ENCODE measurements around the gene LTO1.

LTO1 gene

DNA sequence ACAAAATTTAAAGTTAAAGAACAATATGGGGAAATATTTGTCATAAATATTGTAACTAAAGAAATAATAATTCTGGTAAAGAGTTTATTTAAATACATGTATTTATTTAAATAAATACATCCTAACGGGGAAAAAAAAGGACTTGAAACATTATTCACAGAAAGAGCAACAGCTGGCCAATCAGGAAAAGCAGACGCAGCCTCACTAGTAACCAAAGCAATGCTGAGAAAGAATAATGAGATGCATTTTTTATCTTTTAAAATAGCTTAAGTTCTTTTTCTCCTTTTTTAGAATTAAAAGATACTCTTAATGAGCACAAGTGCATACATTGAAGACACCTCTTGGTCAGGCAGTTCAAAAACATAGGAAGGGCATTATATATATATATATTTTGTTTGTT lies 2.6 kb upstream of the LTO1 start:
- no peak for DNase-seq (ENCODE audit: low read depth)

DNA sequence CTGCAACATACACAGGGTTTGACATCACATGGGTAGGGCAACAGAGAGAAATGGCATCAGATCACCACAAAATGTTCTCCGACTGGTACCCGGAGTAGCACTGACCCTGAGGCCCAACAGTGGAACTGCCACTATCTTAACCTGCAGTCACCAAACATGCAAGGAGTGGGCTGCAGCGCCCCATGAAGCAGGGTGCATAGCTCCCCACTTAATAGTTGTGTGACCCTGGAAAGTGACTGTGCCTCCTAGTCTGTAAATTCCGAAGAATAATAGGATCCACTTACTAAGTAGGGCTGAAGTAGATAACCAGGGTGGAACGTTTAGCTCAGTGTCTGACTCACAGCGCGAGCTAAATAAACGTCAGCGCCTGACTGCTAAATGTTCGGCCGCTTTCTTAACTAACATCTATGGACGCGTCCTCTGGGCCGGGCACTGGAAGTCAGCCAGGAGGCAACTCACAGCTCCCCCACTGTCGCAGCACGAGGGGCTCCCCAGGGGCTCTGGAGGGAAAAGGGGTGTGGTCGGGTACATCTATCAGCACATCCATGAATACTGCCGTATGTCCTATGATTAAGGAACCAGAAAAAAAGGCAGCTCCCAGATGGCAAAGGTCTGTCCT lies 777 bp downstream of the LTO1 start:
- DNase-seq (ENCODE audit: low read depth) = no peak

DNA sequence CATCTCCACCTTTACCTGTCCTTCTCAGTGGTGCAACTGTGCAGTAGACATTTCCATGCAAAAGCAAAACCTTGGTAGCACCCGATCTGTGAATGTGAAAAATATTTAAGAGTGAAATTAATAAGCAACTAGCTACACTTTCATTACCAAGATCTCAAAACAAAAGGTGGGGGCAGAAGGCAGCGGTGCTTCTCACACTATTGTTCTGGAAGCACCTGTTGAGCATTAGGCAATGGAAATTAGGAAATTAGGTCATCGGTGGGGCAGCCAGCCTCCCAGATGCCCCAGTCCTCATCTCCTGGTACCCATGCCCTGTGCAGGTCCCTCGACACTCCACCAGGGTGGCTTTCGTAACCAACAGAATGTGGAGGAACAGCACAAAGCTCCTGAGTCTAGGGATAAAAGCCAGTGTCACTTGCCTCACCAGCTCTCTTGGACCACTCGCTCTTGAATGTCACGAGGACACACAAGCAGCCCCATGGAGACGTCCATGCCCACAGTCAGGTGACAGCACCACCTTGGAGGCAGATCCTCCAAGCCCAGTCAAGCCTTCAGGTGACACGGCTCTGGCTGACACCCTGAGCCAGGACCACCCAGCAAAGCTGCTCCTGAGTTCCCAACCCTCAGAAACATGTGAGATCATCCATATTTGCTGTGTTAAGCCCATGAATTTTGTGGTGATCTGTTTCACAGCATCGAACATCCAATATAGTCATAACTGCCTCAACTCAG lies 3.3 kb downstream of the LTO1 start:
- DNase-seq (ENCODE audit: low read depth) = no peak

DNA sequence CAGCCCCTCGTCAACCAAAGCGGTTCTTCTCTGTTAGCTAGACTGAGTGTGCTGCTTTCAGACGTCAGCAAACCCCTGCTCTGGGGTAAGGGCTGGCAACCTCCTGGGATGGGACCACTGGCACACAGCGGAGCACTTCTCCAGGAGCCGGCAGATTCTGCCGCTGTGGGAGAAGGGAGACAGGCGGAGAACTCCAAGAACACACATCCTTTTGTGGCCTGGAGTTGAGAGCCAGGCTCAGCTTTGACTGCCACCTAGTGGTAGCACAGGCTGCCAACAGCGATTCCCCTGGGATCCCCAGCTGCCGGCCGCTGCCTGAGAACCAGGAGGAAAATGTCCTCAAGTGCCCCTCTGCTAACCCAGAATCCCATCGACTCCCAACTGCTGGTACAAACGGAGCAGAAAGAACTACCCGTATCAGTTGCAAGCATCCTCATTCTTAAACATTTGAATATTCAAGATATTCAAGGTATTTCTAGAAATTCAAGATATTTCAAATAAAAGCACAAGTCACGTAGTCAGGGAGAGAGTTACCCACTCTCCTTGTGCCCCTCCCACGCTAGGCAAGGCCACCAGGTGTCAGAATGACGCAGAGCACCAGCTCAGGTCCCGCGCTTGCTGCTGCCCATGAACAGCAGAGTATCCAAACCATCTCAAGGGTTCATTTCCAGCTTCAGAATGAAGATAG lies 4.9 kb downstream of the LTO1 start:
- peak; percentile 48 for DNase-seq (ENCODE audit: low read depth)

DNA sequence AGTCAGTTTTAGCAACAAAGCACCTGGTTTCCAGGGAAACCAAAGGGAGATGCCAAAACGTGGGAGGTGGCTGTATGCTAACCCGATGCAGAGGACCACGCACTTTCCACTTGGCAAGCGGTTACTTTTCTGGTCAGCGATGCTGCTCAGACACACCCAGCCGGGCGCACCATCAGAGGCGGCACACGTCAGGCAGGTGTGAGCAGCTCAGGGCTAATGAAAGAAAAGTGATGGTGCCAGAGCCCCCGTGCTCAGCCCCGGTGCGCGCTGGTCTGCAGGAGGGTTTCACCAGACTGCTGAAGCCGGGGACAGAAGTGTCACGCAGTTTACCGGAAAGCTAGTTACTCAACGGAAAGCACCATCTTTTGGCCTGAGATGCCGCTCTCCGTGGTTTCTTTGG lies 5.7 kb downstream of the LTO1 start:
- DNase-seq (ENCODE audit: low read depth) = no peak

DNA sequence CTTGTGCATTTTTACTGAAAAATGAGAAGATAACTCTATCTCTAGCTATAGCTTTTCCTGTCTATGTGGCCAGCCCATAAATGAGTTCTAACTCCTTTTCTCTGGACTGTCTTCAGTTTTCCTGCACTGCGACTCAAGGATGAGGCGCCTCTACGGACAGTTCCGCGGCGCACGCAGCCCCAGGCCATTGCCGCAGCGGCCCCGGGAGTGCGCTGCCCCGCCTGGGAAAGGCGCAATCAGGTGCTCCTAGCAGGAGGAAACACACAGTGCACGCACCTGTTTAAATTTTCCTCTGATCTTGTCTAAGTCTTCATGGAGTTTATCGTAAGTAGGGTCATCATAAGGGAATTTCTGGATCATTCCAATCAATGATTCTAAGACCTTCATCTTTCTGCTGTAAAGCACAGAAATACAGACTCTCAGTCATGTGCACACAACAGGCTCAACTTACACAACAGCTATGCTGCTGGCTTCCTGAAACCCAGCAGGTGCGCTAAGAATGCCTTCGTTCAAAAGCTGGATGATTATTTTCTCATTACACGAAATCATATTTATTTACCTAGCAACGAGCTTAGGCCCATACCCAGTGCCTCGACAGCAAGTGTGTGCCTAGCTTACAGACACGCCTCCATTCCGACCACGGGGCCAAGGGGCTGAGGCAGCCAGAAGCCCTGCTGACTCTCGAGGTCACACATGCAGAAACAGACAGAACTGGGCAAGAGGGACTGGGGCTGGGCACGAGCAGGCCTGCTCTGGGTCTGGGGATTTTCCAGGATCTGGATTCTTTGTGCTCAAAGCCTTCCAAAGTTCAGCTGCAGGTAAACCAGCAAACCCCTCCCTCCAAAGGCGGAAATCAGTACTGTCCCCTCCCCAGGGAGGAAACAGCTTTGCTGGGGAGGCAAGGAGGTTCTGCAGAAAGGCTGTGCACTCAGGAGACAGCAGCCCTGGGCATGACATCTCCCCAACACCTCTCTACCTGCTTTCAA lies 7.2 kb downstream of the LTO1 start:
- no peak for DNase-seq (ENCODE audit: low read depth)

DNA sequence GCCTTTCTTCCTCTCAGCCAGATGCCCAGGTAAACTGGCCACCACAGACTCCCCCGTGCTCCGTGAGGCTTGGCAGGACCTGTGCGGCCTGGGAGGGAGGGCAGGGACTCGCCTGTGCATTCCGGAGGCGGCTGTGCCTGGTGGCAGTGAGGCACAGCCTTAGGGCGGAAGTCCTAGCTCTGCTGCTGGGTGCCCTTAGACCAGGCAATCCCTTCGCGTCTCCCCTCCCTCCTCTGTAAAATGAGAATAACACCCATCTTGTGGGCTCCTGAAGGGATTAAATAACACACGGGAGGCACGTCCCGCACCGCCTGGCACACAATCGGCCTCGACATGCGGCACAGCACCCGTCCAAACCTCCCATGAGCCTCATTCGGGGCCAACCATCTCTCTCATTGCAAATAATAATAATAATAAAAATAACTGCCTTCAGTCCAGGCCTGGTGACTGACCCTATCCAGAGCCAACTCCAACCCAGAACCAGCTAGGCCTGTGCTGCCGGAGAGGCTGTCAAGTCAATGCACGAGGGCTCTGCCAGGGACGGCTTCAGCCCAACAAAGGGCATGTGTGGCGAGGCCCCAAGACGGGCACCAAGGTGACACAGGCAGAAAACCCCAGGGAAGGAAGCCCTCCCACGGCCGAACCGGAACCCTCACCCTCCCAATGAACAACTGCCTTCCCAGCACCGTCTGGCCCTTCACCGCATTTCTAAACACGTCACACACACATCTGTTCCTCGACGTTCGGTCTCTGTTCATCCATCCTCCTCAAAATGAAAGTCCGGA lies 8.2 kb downstream of the LTO1 start:
- DNase-seq (ENCODE audit: low read depth) = no peak

DNA sequence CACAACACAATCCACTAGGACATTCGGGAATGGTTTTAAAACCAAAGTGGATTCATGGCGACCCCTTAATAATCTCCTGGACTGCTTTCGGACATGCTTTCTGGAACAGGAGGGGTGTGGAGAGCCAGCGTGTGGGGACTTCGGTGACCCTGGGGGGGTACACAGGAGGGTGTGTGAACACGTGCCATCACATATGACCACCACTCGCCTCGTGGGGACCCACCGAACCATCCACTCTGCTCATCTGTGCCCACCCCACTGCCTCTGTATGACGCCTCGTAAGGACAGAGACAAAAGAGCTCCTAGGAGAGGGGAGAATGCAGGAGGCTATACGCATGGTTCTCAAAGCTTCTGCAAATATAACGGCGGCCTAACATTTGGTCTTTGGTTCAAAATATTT lies 8.9 kb downstream of the LTO1 start:
- no peak for DNase-seq (ENCODE audit: low read depth)

DNA sequence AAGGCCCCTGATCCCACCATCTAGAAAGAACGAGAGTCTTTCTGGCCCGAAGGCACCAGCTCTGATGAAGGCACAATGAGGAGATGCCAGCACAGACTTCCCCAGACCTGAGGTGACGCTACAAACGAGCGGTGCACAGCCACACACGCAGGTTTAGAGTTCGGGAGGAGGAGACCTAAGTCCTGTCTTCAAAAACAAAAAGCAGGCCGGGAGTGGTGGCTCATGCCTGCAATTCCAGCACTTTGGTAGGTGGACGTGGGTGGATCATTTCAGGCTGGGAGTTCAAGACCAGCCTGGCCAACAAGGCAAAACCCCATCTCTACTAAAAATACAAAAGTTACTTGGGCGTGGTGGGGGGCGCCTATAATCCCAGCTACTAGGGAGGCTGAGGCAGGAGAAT lies 9.5 kb downstream of the LTO1 start:
- DNase-seq (ENCODE audit: low read depth) = no peak

DNA sequence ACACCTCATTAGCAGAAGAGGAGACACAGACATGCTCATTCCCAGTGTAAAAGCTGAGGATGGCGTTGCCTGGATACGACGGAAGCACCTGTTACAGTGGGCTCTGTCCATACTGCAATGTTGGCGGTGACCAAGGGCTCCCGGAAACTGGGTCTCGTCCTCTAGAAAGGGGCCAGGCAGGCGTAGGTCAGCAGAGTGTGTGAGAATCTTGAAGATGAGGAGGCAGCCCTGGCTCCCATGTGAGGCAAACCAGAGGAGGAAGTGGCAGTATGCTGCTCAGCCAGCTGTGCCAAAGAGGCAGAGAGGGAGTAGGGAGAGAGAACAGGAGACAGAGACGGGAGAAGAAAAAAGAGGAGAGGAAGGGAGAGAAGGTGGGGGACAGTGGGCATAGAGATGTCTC lies 10.3 kb downstream of the LTO1 start:
- no peak for DNase-seq (ENCODE audit: low read depth)

DNA sequence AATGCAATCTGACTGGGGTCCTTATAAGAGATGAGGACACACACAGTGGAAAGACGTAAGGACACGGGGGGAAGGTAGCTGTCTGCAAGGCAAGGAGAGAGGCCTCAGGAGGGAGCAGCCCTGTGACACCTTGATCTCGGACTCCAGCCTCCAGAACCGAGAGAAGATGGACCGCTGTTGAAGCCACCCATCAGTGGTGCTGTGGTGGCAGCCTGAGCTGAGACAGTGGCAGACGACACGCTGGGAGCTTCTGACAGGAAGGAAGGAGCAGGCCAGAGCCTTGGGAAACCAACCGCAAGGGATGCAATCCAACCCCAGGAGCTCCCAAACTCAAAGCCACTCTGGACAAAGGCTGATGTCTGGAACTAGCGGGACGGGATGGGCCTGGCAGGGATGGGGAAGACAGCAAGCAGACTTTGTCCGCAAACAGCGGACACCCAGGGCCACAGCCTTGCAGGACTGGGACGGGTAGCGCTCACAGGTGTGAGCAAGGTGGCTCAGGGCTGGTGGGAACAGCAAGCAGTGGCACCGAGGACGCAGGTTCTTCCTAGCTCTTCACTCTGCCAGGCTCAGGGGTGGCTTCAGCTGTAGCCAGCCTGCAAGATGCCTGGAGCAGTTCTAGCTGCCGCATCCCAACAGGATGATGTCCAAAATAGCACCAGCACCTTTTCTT lies 10.9 kb downstream of the LTO1 start:
- DNase-seq (ENCODE audit: low read depth) = no peak

DNA sequence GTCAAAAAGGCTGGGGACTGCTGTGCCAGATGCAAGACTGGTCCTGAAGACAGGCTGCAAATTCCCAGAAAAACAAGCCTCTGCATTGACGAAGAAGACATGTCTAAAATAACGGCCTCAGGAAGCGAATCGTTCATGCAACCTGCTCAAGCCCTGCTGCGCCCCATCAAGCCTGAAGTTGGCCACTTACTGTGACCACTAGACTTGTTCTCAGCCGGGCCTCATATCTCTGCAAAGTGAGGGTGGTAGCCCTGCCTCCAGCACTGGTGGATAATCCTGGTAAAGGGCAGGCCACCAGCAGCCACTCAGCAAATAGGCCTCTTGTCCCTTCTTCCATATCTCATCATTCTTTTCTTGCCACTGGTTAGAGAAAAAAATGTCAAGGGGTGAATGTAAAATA lies 11.8 kb downstream of the LTO1 start:
- DNase-seq (ENCODE audit: low read depth) = no peak

DNA sequence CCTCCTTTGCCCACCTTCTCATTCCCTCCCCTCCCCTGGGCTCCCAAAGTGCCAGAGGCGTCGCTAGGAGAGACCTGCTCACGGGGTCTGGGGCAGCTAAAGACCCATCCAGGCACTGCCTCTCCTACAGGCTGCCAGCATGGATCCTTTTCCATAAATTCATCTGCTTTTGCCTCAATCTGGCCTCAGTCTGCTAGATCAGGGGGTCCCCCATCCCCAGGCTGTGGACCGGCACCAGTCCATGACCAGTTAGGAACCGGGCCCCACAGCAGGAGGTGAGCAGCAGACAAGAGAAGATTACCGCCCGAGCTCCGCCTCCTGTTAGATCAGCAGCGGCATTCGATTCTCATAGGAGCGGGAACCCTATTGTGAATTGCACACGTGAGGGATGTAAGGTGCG lies 12.3 kb downstream of the LTO1 start:
- no peak for DNase-seq (ENCODE audit: low read depth)

DNA sequence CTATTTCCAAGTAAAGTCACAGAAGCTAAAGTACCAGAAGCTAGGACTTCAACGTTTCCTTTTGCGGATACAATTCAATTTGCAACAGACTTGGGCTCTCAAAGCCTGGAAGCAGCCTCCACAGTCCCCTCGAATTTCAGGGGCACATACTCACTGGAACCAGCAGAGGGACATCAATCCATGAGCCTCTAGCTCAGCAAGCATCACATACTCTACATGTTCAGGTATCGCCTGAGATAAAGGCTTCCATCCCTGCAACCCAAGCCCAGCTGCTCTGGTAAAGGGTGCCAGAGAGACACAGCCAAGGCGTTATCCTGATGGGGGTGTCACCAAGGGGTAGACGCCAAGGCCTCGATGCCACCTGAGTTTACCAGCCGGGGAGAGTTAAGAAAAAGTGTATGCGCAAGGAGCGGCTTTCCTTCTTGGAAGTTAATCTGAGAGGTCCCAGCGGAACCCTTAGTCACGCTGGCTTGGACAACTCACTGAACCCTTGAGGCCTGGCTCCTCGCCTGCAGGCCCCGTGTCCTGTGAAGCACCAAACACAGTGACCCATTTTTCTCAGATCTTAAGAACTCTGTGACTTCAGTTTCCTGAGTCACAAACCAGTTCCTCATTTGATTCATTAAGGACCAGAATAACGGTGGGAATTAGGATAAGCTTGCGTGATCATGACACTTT lies 13.0 kb downstream of the LTO1 start:
- DNase-seq (ENCODE audit: low read depth) = no peak

DNA sequence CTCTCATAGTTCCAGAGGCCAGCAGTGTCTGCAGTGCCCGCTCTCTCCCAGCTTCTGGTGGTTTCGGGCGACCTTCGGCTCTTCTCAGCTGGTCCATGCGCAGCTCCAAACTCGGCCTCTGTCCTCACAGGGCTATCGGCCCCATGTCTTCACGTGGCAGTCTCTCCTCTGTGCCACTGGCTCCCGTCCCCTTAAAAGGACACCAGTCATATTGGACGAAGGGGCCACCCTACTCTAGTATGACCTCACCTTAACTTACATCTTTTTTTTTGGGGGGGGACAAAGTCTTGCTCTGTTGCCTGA lies 13.8 kb downstream of the LTO1 start:
- no peak for DNase-seq (ENCODE audit: low read depth)

DNA sequence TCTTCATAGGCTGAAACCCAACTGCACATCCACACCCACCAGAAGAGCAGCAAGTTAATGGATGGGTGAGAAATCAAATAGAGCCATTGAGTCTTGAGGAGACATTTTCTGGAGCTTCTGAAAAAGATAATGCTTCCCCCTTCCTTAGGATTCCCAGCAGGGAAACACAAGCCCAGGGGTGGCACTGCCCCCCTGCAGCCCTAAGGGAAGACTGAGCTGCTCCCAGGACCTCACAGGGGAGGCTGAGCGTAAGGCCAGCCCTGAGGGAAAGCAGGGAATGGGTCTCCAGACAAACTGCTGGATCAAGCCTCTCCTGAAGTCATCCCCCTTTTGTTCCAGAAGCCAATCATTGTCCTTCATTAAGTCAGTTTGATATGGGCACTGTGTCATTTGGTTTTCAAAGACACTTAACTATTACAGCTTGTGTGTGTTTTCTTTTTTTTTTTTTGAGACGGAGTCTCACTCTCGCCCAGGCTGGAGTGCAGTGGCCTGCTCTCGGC lies 15.1 kb downstream of the LTO1 start:
- DNase-seq (ENCODE audit: low read depth) = no peak

DNA sequence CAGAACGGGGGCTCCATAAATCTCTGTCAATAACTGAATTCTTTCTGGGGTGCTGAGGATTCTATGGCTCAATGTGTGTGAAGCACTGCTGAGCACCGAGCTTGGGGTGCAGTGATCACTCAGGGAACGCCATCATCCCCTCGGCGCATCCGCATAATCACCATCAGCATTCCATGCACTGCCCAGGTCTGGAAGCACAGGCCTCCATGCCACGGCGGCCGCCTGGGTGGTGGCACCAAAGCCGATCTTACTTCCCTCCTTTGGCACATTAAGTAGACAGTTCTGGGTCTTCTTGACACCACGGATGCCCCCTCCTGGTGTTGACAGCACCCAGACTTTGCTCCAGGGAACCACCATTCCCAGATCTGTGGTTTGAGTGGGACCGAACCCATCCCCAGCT lies 15.6 kb downstream of the LTO1 start:
- DNase-seq (ENCODE audit: low read depth) = no peak

DNA sequence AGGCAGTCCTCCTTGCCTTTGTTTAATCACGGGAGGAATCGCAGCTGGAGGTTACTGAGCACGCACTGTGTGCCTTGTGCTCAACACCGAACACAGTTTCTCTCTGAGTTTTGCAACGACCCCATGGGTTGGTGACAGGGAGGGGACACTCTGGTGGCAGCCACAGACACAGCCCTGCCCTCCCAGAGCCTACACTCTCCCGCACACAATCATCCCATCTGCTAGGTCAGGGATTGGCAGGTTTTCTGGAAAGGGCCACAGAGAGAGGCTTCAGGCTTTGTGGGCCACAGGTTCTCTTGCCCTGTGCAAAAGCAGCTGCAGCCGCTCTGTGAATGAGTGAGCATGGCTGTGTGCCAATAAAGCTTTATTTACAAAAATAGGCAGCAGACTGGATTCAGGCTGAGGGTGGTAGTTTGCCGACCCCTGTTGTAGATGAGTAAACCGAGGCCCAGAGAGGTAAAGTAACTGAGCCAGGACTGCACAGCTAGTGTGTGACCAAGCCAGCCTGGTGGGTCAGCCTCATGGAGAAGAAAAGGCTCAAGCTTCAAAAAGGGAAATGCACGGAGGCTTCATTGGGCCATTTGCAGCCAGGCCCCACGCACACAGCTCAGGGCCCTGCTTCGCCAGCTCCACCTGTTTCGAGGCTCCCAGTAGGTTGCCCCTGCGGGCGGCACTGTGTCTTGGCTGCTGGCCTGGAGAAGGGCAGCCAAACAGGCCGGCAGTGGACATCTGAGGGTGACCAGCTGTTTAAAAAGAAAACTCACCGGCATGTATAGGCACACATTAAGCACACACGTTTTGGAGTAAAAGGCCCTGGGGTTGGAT lies 16.3 kb downstream of the LTO1 start:
- no peak for DNase-seq (ENCODE audit: low read depth)

DNA sequence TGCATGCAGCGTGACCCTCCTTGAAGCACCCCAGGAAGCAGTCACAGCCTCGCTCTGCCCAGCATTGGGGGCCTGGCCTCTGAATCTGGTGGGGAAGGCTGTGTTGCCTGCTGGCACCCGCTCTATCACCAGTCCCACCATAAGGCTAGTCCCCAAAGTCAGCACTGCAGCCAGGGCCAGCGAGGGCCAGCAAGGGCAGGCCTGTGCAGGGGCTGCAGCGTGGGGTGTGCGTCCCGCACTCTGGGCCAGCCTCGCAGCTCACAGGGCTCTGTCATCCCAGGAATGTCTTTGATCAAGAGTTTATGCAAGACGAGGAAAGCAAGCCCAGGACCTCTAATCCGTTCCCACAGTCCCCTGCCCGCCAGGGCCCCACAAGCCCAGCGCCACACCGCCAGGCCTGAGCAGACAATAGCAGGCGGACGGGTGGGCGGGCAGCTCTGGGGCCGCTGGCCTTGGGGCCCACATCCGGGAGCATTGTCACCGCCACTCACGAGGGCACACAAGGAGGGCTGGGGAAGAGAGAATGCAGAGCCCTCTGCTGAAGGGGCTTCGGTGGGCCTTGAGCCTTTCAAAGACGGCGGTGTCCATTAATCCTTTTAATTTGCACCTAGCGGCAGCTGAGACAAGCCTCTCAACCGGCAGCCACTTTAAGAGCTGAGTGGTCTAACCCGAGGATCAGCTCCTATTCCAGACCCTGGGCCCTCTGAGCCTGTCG lies 17.1 kb downstream of the LTO1 start:
- no peak for DNase-seq (ENCODE audit: low read depth)

Measured in activated T-cell treated with anti-CD3 and anti-CD28 coated beads for 48 hours (primary cell).